HG02610 (cell line): ENCODE measurements around the gene LRFN4.

Experiments
- ATAC-seq: cut with Tn5 transposase; IDR thresholded peaks from one replicate; pipeline ENCODE4 v1.9.1; 2021; ENCODE audit warnings: mild to moderate bottlenecking, moderate library complexity; ENCODE audit not compliant: unreplicated experiment

The LRFN4 gene

DNA sequence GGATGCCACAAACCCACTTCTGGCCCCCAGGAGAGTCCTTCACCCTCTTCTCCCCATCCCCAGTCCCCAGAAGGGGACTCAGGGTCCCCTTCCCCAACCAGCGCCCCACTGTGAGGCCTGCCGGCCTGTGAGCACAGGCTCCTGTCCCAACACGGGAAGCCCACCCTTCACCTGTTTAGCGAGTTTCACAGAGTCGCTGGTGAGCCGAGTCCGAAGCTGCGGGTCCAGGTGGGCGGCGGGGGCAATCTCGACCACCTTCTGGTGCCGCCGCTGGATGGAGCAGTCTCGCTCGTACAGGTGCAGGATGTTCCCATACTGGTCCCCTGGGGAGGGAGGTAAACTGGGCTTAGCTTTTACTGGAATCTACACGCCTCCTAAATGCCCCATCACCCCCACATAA, 13.3 kb downstream of the LRFN4 start:
- ATAC-seq: no peak

DNA sequence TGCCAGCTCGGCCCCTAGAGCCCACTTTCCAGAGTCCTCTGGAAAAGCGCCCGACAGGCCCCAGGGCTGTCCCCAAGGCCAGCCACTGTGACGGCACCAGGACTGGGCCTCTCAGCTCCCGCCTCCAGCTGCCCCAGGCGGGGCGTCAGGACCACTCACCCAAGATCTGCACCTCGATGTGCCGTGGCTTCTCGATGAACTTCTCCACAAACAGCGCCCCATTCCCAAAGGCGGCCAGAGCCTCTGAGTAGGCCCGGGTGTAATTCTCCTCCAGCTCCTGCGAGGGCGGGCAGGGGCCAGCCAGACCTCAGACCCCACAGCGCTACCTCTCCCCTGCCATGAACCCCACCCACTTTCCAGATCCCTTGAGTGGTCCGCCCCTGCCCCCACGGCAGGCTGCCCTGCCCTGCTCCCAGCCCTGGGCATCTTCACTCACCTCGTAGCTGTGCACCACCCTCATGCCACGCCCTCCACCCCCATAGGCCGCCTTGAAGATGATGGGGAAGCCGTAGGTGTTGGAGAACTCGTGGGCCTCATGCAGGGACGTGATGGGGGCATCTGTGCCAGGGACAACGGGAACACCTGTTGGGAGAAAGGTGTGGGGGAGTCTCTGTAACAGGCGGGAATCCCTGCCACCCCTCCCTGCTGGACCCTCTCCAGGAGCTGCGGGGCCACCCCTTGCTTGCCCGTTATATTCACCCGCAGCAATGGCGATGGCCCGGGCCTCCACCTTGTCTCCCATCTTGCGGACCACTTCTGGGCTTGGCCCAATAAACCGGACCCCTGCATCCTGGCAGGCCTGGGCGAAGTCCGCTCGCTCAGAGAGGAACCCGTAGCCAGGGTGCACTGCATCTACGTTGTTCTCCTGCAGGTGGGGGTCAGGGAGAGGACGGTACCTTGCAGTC, 14.0 kb downstream of the LRFN4 start:
- no peak for ATAC-seq

DNA sequence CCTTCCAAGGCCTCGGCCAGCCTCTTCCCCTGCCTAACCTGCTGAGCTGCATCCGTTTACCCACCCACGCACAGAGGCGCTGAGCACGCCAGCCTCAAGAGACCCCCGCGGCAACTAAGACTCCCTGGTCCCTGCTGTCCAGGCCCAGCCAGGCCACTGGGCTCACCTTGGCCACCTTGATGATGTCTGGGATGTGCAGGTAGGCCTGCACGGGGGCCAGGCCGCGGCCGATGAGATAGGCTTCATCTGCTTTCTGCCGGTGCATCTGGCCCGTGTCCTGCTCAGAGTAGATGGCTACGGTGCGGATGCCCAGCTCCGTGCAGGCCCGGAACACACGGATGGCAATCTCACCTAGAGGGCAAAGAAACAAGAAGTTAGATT, 14.6 kb downstream of the LRFN4 start:
- no peak for ATAC-seq

DNA sequence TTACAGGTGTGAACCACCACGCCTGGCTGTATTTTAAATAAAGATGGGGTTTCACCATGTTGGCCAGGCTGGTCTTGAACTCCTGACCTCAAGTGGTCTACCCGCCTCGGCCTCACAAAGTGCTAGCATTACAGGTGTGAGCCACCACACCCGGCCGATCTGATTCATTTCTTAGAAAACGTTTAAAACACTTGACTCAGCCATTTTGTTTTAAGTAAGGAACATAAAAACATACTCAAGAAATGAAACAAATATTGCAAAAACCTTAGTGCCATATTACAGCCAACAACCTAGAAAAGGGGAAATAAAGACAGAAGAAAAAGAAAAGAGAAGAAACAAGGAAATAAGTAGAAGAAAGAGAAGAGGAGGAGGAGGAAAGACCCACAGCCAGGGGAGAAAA, 17.4 kb downstream of the LRFN4 start:
- no peak for ATAC-seq

DNA sequence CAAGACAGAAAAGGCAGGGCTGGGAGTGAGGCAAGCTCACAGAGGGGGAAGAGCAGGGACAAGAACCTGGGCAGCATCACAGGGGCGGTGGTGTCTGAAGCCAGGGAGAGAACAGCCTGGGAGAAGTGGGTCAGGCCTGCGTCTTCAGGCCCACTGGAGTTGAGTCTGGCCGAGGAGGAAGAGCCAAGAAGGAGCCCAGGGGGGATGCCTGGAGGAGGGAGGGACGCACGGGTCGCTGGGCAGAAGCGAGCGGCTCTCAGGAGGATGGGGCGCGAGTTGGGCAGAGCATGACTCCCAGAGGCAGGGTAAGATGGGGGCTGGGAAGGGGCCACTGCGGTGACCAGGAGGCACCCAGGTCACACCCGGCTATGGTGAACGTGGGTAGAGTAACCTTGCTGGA, 18.5 kb downstream of the LRFN4 start:
- ATAC-seq: no peak

DNA sequence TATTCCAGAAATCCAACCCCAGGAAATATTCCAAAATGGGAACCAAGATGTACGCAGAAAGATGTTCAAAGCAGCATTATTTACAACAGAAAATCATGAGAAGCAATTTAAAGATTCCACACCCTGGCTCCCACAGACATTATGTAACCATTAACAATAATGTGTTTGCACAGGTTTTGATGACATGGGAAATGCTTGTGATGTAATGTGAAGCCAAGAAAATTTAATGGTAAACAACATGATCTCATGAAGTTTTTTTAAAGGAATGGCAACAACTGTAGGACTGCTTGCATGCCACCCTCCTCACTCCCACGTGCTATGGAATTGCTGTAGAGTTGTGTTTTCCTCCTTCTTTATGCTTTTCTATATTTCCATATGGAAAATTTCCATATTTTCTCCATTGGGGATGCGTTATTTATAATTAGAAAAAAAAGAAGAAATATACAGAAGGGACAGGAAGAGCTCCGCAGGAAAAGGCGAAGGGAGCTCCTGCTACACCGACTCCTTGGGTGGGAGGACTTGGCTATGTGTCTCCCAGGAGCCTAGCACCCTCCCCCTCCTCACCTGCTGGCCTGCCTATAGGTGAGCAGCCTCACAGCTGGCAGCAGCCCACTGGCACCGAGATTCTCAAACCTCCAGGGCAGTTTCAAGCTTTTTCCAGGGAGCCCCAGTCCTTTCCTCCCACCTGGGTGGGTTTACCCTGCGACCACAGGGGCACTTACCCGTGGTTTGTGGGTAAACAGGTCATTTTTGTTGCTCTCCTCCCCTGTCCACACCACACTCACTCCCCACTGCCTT, 20.9 kb downstream of the LRFN4 start:
- ATAC-seq: no peak

DNA sequence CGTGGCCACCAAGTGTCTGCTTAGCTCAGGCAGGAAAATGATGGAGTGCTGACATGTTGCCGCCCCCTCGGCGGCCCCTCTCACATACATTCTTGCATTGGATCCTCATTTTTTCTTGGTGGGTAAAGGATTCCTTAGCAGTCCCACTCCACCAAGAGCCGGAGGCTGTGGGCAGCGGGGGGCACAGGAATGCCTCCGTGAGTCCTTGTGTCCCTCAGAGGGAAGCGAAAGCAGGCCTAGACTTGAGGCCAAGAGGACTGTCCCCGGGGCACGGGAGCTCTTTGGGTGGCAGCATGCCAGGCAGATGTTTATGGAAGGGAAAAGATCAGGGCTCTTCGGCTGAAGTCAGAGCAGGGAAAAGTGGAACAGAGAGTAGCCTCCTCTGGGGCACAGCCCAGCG, 21.6 kb downstream of the LRFN4 start:
- ATAC-seq: no peak

DNA sequence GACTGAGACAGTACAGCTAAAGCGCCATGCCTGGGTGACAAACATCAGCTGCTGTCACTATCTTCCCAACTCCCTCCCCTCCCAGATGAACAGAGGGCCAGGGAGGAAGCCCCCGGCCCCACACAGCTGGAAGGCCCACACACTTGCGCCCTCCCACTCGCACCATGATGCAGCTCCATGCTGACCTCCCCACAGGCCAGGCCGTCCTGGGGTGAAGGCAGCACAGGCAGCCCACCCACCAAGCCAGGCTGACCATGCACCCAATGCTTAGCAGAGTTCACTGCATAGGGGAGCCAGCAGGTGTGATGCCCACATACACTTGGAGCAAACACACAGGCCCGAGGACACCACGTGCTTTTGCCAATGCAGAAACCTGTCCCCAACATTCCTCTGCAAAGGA, 22.1 kb downstream of the LRFN4 start:
- ATAC-seq: no peak

DNA sequence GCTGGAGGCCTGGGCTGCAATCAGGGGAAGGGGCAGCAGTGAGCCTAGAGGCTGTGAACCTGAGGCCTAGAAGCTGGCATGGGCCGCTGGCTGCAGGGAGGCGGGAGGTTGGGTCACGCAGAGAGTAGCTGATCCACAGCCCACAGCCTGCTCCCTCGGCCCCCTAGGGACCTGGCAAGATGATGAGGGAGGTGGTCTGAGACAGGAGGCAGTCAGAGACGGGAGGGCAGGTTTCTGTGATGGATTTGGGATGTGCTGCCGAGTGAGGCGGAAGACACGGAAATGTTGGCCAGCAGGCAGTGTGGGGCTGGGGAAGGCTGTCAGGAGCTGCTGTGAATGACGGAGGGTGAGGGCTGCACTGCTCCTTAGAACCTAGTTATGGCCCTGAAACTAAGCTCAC, 22.7 kb downstream of the LRFN4 start:
- no peak for ATAC-seq

DNA sequence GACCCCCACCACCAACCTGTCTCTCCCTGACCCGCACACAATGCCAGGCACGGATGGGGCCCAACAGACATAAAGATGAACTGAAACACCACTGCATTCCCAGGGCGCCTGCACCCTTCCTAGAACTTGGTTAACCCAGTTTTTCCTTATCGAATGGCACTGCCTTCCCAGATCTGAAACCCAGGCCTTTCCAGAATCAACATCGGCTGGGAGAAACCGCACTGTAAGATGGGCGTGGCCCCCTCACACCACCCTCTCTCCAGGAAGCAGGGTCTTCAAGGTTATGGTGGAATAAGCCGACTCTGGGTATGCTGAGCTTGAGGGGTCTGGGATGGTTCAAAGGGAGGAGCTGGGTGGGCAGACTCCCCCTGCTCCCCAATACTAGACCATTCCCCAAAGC, 23.1 kb downstream of the LRFN4 start:
- ATAC-seq: no peak

DNA sequence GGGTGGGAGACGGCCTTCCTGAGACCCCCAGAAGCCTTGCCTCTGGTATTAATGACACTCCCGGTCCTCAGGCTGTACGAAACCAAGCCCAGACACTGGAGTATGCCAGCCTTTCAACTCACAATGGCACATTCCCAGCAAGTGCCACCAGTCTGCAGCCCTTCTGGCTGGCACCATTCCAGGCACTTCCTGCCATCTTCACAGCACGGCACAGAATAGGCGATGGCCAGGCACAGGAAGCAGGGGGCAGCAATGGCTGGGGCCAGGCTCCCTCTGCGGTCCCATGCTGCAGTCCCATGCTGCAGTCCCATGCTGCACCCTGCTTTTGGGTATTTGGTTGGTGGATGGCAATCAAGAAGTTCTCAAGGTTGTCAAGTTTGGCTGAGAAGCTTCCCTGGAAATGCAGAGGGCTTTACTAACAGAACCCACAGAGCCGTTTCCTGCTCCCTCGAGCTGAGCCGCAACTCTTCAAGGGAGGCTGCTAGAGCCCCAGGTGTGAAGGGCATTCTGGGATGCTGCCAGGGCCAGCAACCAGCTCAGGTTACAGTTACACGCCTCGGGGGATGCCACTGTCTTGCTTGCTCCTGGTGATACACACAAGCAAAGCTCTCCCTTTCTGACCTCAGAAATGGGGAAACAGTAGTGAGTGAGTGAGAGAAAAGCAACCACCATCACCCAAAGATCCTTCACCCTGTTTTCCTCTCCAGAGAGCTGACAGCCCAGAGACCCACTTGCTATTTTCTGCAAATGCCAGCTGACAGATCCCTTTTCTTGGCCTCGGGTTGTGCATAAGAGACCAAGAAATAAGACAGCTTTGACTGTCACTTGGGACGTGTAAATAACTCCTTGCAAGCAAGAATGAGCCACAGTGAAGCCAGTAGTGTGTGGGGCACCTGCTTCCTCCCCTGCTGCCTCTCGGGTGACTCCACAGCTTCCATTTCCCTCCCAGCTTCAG, 23.9 kb downstream of the LRFN4 start:
- no peak for ATAC-seq

DNA sequence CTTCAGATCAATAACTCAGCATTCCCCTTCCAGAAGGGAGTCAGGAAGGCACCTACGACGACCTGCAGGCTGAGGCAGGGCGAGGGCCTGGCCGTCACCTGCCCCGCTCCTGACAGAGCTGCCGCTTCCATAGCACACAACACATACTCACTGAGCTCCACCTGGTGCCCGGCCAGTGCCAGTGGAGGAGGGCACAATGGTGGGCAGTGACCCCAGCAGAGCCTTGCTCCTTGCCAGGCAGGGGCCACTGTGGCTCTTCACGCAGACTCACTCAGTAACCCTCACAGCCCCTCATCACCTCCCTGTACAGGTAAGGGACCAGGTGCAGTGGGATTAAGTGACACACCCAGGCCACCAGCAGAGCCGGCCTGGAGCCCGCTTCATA, 24.6 kb downstream of the LRFN4 start:
- no peak for ATAC-seq

DNA sequence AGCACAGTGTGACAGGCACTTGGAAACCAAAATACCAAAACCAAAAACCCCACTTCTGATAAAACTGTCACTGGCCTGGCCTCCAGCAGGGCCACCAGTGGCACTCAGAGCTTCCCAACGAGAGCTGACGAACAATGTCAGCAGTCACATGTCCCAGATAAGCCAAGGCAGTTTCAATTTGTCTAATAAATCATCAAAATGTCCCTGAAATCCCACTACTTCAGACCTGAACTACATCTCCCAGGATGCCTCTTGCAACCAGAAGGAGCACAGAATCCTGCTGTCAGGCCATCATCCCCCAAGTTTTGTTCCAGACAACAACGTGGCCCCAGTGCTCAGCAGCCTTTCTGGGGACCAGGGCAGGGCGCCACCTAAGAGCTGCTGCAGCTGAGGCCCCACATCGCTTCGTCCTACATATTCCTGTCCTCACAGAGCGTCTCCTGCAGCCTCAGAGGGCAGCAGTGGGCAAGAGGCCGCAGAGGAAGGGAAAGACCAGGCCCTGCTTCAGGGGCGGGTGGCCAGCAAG, 25.1 kb downstream of the LRFN4 start:
- ATAC-seq: no peak

DNA sequence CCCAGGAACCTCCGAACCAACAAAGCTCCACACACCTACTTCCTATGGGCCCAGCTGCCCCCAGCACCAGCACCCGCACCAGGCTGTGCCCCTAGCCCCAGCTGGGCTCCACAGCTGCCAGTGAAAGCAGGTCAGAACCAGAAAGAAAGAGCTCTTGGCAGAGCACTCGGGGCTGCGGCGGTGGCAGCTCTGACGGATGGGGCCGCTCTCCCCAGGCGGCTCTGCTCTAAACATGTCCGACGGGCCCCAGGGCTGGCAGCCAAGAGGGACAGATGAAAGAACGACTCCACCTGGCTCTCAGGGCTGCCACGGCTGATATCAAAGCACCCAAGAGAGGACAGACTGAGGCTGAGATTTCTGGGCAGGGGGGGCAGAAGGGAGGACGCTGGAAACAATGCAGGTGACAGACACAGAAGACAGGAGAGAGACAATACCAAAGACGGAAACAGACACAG, 25.7 kb downstream of the LRFN4 start:
- ATAC-seq: no peak

DNA sequence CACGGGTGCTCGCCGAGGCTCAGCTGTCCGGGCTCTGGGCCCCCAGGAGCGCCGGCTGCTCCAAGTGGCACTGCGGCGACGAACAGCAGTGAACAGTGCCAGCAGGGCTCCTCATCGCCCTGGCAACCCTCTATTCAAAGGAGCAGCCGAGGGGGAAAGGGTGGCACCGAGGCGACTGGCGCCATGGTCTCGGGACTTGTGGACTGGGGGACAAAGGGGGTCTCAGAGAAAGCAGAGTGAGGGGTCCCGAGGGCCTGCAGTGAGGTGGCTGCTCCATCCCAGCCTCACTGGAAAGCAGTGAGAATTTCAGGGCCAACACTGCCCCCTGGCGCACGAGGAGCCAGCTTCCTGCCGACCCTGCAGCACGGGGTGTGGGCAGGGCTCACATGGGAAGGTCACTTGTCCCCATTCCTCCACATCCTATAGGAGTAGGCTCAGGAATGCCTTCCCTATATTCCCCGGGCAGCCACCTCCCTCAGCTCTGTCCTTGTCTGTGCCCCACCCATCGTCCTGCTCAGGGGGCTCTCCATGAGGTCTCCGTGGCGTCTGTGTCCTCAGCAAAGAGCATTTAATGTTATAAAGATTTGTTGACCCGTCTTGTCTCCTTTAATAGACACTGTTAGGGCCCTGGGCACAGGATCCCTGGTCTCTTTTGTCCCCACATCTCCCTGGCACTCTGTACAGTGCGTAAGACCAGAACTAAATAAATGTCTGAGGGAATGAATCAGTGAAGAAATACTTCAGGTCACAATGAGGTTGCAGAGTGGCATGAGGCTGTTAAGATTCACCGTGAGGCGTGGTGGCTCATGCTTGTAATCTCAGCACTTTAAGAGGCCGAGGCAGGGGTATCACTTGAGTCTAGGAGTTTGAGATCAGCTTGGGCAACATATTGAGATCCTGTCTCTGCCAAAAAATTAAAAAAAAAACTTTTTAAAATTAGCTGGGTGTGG, 26.4 kb downstream of the LRFN4 start:
- ATAC-seq: no peak

DNA sequence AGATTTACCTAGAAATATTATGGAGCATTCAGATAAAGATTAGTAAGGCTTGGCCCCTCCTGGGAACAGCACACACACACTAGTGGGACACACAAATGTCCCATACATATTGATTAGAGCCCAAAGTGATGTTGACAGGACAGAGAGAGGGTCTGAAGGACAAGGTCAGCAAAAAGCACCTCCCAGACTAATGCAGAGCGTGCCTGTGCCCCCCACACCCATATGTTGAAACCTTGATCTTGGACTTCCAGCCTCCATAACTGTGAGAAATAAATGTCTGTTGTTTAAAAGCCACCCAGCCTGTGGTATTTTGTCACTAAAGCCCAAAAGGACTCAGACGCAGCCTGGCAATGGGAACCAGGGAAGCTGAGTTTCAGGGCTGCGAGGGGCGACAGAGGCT, 27.6 kb downstream of the LRFN4 start:
- no peak for ATAC-seq

DNA sequence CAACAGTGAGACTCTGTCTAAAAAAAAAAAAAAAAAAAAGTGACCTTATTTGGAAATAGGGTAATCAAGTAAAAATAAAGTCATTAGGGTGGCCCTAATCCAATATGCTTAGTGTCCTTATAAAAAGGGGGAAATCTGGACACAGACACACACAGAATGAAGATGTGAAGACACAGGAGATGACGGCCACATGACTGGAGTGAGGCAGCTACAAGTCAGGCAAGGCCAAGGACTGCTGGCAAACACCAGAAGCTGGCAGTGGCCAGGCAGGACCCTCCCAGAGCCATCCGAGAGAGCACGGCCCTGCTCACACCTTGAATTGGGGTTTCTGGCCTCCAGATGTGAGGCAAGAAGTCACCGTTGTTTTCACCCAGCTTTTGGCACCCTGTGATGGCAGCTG, 28.6 kb downstream of the LRFN4 start:
- no peak for ATAC-seq

DNA sequence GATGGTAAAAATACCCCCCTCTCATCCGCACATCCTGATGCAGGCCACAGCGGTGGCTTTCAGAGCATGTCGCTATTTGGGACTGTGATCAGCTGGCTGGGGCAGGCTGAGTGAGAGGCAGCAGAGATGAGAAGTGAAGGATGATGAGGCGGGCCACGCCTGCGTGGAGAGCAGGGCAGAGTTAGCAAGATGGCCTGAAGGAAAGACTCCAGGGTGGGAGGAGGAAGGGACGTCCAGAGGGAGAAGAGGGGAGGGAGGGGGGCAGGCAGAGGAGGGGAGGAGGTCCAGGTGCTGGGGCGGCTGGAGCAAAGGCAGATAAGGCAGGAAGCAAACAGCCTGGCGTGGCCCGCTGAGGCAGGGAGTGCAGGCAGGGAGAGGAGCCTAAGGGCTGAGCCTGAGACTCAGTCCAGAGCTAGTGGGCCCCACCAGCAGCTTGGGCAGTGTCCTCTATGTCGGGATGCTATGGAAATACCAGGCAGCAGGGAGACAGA, 29.1 kb downstream of the LRFN4 start:
- ATAC-seq: no peak

DNA sequence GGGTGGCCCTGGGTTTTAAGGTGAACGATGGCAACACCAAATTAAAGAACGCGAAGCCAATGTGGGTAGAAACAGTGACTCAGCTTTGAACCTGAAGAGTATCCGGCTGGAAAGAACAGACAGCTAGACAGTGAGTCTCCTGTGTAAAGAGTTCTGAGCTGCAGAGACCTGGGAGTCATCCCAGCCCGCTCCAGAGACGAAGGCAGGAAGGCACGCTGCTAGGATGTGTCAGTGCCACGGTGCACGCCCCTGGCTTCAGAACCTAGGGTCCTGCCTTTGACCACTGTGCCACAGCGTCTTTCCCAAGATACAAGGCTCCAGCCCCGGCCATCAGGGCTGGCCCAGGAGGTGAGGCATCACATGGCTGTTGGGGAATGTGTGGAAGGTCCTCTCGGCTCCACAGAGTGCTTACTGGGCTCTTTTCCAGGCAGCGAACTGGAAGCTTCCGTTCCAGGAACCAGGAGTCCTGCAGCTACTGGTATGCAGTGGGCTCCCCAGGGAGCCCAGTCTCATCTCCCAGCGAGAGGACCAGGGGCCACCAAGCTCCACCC, 29.9 kb downstream of the LRFN4 start:
- no peak for ATAC-seq
